Measurements from ENCODE around the gene GALNT13. TPM values are rescaled to one million over a fixed set of nuclear protein-coding genes. Genes with fewer than 3 reads are reported as not detected.

The GALNT13 gene
- total and polyA plus RNA-seq, 2 of the 13 experiments (the other 11 are each of a cell fraction or from before 2014, with no cell fraction given), result 1.3 to 5.0 TPM

GRCh38 chr2:154403242-154403790 is 531.6 kb downstream of the GALNT13 start (continued):
- peak; percentile 16; the same call in 1 of the 2 replicates for TF ChIP-seq SALL1 (CRISPR knock-in tag; IDR thresholded peaks at IDR 0.05)
- TF ChIP-seq ZSCAN30 (CRISPR knock-in tag; IDR thresholded peaks at IDR 0.05), result no peak
- no peak for TF ChIP-seq MAFF (IDR thresholded peaks at IDR 0.05; ENCODE audit: low read depth, low read length)
- peak; percentile 40; the same call in 1 of the 2 replicates for TF ChIP-seq ZNF609 (CRISPR knock-in tag; IDR thresholded peaks at IDR 0.05; ENCODE audit: borderline replicate concordance)
- TF ChIP-seq ZNF441 (CRISPR knock-in tag; IDR thresholded peaks at IDR 0.05; ENCODE audit: borderline replicate concordance), result peak; percentile 90
- TF ChIP-seq SOX5 (CRISPR knock-in tag; IDR thresholded peaks at IDR 0.05; ENCODE audit: borderline replicate concordance), result peak; percentile 21; the same call in 1 of the 2 replicates
- no peak for TF ChIP-seq HNRNPL (IDR thresholded peaks at IDR 0.05; ENCODE audit: low read depth, low read length)
- TF ChIP-seq KDM1A (CRISPR knock-in tag; IDR thresholded peaks at IDR 0.05), result no peak
- 0 out of 2 replicates have a peak, but pooled peaks have one; percentile 13 for TF ChIP-seq RARA (CRISPR knock-in tag; IDR thresholded peaks at IDR 0.05)
- TF ChIP-seq SOX6 (IDR thresholded peaks at IDR 0.05), result no peak
- TF ChIP-seq SOX6 (CRISPR knock-in tag; IDR thresholded peaks at IDR 0.05), result peak; percentile 75
- TF ChIP-seq NR2F6 (IDR thresholded peaks at IDR 0.05), result 0 out of 2 replicates have a peak, but pooled peaks have one; percentile 18
- 0 out of 2 replicates have a peak, but pooled peaks have one; percentile 12 for TF ChIP-seq NR2F6 (CRISPR knock-in tag; IDR thresholded peaks at IDR 0.05)
- 0 out of 4 replicates have a peak, but pooled peaks of 1 of the 2 experiments have one; percentile 10 for TF ChIP-seq EP300 (IDR thresholded peaks at IDR 0.05; ENCODE audit: low read depth in 2 of 2, low read length in 2 of 2)
- no peak for TF ChIP-seq EP300 (CRISPR knock-in tag; IDR thresholded peaks at IDR 0.05; ENCODE audit: borderline replicate concordance)
- peak; percentile 55; the same call in 1 of the 2 replicates for TF ChIP-seq NR2F2 (IDR thresholded peaks at IDR 0.05; ENCODE audit: borderline replicate concordance, low read depth)
- peak; percentile 22; the same call in 1 of the 2 replicates for TF ChIP-seq THRA (CRISPR knock-in tag; IDR thresholded peaks at IDR 0.05; ENCODE audit: borderline replicate concordance)
- TF ChIP-seq MED1 (CRISPR knock-in tag; IDR thresholded peaks at IDR 0.05), result 0 out of 2 replicates have a peak, but pooled peaks have one; percentile 30
- no peak for TF ChIP-seq KDM5A (IDR thresholded peaks at IDR 0.05; ENCODE audit: borderline replicate concordance, low read length)
- TF ChIP-seq, protein P1, sequence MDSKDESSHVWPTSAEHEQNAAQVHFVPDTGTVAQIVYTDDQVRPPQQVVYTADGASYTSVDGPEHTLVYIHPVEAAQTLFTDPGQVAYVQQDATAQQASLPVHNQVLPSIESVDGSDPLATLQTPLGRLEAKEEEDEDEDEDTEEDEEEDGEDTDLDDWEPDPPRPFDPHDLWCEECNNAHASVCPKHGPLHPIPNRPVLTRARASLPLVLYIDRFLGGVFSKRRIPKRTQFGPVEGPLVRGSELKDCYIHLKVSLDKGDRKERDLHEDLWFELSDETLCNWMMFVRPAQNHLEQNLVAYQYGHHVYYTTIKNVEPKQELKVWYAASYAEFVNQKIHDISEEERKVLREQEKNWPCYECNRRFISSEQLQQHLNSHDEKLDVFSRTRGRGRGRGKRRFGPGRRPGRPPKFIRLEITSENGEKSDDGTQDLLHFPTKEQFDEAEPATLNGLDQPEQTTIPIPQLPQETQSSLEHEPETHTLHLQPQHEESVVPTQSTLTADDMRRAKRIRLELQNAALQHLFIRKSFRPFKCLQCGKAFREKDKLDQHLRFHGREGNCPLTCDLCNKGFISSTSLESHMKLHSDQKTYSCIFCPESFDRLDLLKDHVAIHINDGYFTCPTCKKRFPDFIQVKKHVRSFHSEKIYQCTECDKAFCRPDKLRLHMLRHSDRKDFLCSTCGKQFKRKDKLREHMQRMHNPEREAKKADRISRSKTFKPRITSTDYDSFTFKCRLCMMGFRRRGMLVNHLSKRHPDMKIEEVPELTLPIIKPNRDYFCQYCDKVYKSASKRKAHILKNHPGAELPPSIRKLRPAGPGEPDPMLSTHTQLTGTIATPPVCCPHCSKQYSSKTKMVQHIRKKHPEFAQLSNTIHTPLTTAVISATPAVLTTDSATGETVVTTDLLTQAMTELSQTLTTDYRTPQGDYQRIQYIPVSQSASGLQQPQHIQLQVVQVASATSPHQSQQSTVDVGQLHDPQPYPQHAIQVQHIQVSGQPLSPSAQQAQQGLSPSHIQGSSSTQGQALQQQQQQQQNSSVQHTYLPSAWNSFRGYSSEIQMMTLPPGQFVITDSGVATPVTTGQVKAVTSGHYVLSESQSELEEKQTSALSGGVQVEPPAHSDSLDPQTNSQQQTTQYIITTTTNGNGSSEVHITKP (CRISPR knock-in tag; IDR thresholded peaks at IDR 0.05; ENCODE audit: low read depth), result no peak
- TF ChIP-seq CEBPG (CRISPR knock-in tag; IDR thresholded peaks at IDR 0.05), result no peak
- no peak for TF ChIP-seq RFXAP (CRISPR knock-in tag; IDR thresholded peaks at IDR 0.05; ENCODE audit: borderline replicate concordance)
